Ureter (tissue), 1 donor: Measurements from ENCODE around the gene GALNT11. TPM values are rescaled to one million over a fixed set of nuclear protein-coding genes. Genes with fewer than 3 reads are reported as not detected.
"Not testable (repeated sequence)": the region's sequence is repeated elsewhere in the genome, so short reads cannot be mapped to it uniquely, and the experiment has no call there.

Source experiments
- DNase-seq: peaks from one replicate; pipeline ENCODE4 v3.0.0-alpha.2; 2020; ENCODE audit warnings: low spot score
- total RNA-seq: library from RNA; stranded (reverse); gene quantifications from one replicate; pipeline ENCODE4 v1.2.4, GENCODE V29; 2023
- donor health status: DM: yes; HTN: yes; CAD: no.

GALNT11 gene
- total RNA-seq, 1 donor from 2014 or later: 58.8 TPM

- not testable (repeated sequence) for DNase-seq
These were observed 2.3 kb downstream of the GALNT11 start for GRCh38 chr7:152027491-152028365.

GRCh38 chr7:152030059-152030458, 4.6 kb downstream of the GALNT11 start:
- DNase-seq: not testable (repeated sequence)

- not testable (repeated sequence) for DNase-seq
These were observed 5.2 kb downstream of the GALNT11 start for GRCh38 chr7:152030639-152031038.

- no peak for DNase-seq
These were observed 10.3 kb downstream of the GALNT11 start for GRCh38 chr7:152035817-152036216.

- not testable (repeated sequence) for DNase-seq
These were observed 12.9 kb downstream of the GALNT11 start for GRCh38 chr7:152038410-152038809.

- peak; percentile 68 for DNase-seq
These were observed 17.6 kb downstream of the GALNT11 start for GRCh38 chr7:152043086-152043485.

GRCh38 chr7:152044909-152045308, 19.4 kb downstream of the GALNT11 start:
- DNase-seq: not testable (repeated sequence)

- no peak for DNase-seq
These were observed 21.1 kb downstream of the GALNT11 start for GRCh38 chr7:152046531-152046930.

- no peak for DNase-seq
These were observed 22.6 kb downstream of the GALNT11 start for GRCh38 chr7:152048051-152048450.

GRCh38 chr7:152050547-152050971, 25.1 kb downstream of the GALNT11 start:
- no peak for DNase-seq

- no peak for DNase-seq
These were observed 26.5 kb downstream of the GALNT11 start for GRCh38 chr7:152051968-152052367.

- no peak for DNase-seq
These were observed 27.3 kb downstream of the GALNT11 start for GRCh38 chr7:152052771-152053170.

- no peak for DNase-seq
These were observed 29.1 kb downstream of the GALNT11 start for GRCh38 chr7:152054367-152055230.

- DNase-seq: no peak
These were observed 31.3 kb downstream of the GALNT11 start for GRCh38 chr7:152056621-152057274.

GRCh38 chr7:152059311-152059710, 33.8 kb downstream of the GALNT11 start:
- no peak for DNase-seq

- DNase-seq: not testable (repeated sequence)
These were observed 35.6 kb downstream of the GALNT11 start for GRCh38 chr7:152061086-152061485.

- not testable (repeated sequence) for DNase-seq
These were observed 37.7 kb downstream of the GALNT11 start for GRCh38 chr7:152063192-152063591.

GRCh38 chr7:152063821-152064220, 38.3 kb downstream of the GALNT11 start:
- DNase-seq: not testable (repeated sequence)

GRCh38 chr7:152065800-152066344, 40.4 kb downstream of the GALNT11 start:
- not testable (repeated sequence) for DNase-seq

GRCh38 chr7:152072421-152072820, 46.9 kb downstream of the GALNT11 start:
- no peak for DNase-seq

- no peak for DNase-seq
These were observed 47.9 kb downstream of the GALNT11 start for GRCh38 chr7:152073352-152073751.

GRCh38 chr7:152074673-152075072, 49.2 kb downstream of the GALNT11 start:
- DNase-seq: no peak
